ENCODE measurements around the gene CLCN2. TPM values are rescaled to one million over a fixed set of nuclear protein-coding genes. Genes with fewer than 3 reads are reported as not detected.
A peak's percentile ranks its signal among the peaks of the same experiment; 100 is the strongest.

CLCN2 gene
- total and polyA plus RNA-seq, 2 of the 4 experiments (the other 2 are of a cell fraction) = 2.9 to 5.8 TPM

DNA sequence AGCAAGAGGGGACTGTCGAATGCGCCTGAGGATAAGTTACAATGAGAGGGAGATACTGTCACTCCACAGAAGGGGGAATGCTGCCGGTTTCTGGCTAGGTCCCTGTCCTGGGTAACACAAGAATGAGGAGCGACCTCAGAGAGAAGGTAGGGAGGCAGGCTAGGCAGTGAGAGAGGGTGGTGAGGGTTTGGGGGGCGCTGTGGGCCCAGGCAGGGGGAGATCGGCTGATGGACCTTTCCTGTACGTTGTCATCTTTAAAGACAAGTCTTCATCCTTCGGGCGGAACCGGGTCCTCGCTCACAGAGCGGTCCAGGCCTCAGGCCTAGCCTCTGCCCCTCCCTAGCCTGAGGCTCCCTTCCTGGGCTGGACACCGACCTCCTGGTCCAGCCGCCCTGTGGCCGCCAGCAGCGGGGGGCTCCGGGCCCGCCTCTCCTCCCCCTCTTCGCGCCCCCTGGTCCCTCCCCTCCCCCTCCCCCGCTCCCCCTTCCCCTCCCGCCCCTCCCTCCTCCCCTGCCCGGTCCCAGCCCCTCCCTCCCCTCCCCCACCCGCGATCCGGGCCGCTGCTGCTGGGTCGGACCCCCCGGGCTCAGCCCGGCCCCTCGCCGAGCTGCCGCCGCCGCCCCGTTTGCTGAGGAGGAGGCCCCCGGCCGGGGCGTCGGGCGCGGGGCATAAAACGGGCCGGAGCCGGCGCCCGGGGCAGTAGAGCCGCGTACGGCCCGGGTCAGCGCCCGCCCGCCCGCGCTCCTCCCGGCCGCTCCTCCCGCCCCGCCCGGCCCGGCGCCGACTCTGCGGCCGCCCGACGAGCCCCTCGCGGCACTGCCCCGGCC is 18.2 kb upstream of the CLCN2 start, which contains the start of gene CHRD:
TSS of gene CHRD (plus strand) at position 697 of the 827 bp plus-strand sequence. CDS start 265 bp downstream, outside the sequence.
- no peak within 1 kb of the TSS for H3K9ac ChIP-seq (ENCODE audit: low read depth, low read length)
- no peak for TF ChIP-seq SMC3 (IDR thresholded peaks at IDR 0.05; ENCODE audit: low read depth, low read length)
- no peak for TF ChIP-seq CEBPB (IDR thresholded peaks at IDR 0.05; ENCODE audit: low read depth, low read length)
- TF ChIP-seq, protein P1, sequence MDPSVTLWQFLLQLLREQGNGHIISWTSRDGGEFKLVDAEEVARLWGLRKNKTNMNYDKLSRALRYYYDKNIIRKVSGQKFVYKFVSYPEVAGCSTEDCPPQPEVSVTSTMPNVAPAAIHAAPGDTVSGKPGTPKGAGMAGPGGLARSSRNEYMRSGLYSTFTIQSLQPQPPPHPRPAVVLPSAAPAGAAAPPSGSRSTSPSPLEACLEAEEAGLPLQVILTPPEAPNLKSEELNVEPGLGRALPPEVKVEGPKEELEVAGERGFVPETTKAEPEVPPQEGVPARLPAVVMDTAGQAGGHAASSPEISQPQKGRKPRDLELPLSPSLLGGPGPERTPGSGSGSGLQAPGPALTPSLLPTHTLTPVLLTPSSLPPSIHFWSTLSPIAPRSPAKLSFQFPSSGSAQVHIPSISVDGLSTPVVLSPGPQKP (IDR thresholded peaks at IDR 0.05; ENCODE audit: borderline replicate concordance, low read depth, low read length) = no peak
- ATAC-seq (ENCODE audit: low read depth) = peak; percentile 61
- no peak within 1 kb of the TSS for H2BK15ac ChIP-seq (ENCODE audit: low read depth, low read length)
- WGBS, 2 experiments (ENCODE audit: extremely low coverage in 2 of 2, insufficient read length in 1 of 2) = 28% methylated on average over 16 of the region's 71 CpGs; no CpG with 5 or more reads in 1 of the 2 experiments
- no peak within 1 kb of the TSS for H4K91ac ChIP-seq (ENCODE audit: insufficient read depth, low read depth, low read length)
- no peak within 1 kb of the TSS for H2AK9ac ChIP-seq (replicated peaks; ENCODE audit: low read depth, low read length, poor library complexity)
- H2BK120ac ChIP-seq (ENCODE audit: low read depth, low read length) = no peak within 1 kb of the TSS
- peak within 1 kb of the TSS; percentile 39; the same call in 1 of the 2 replicates for H3K4me3 ChIP-seq (ENCODE audit: insufficient read depth, low read depth, low read length)
- no peak within 1 kb of the TSS for H2AK5ac ChIP-seq (ENCODE audit: low read depth, low read length)
- H2BK5ac ChIP-seq (ENCODE audit: low read depth, low read length, poor library complexity, severe bottlenecking) = no peak within 1 kb of the TSS
- no peaks in the 10 kb centered on the region for H3K9me3 ChIP-seq (ENCODE audit: control insufficient read depth, insufficient read depth, low read length)
- no peaks in the 10 kb centered on the region for H4K20me1 ChIP-seq (ENCODE audit: insufficient read depth, low read length)
- H3K27me3 ChIP-seq (ENCODE audit: control insufficient read depth, insufficient read depth, low read length) = peaks cover 81% of the 10 kb centered on the region
- no peak within 1 kb of the TSS for H4K8ac ChIP-seq (ENCODE audit: low read depth in 2 of 2, low read length in 2 of 2)
- no TSS peak for BruUV-seq (replicated peaks)
- H3K18ac ChIP-seq (ENCODE audit: low read depth, low read length) = no peak within 1 kb of the TSS; the same call in 1 of the 2 replicates
- no peaks in the 10 kb centered on the region for H3K36me3 ChIP-seq (ENCODE audit: control insufficient read depth, insufficient read depth, low read length)
- H3K9me1 ChIP-seq (ENCODE audit: insufficient read depth, low read length) = no peaks in the 10 kb centered on the region
- H3K4me2 ChIP-seq (ENCODE audit: low read depth, low read length) = peak within 1 kb of the TSS; percentile 34; the same call in 1 of the 2 replicates
- intact Hi-C loops (cut with micrococcal nuclease) = no loop called here
- no peak within 1 kb of the TSS for H4K5ac ChIP-seq (ENCODE audit: low read depth, low read length)
- in situ Hi-C loops (cut with MboI; ENCODE audit: low sequenced_read_pairs) = loop anchor here (10.0 kb wide), 2 partner anchors 395 to 425 kb away; no protein-coding TSS in a partner anchor
- dilution Hi-C loops (cut with HindIII; ENCODE audit: low sequenced_read_pairs, unreplicated experiment) = no loop called here
- H3K79me1 ChIP-seq (ENCODE audit: low read depth in 1 of 2, low read length in 2 of 2) = no peaks in the 10 kb centered on the region
- no peak within 1 kb of the TSS for H3K14ac ChIP-seq (replicated peaks; ENCODE audit: low read depth, low read length)
- peak within 1 kb of the TSS; percentile 56 for H2AFZ ChIP-seq (replicated peaks; ENCODE audit: low read length, poor library complexity)
- H3K56ac ChIP-seq (ENCODE audit: extremely low read depth, insufficient read depth, low read length) = no peak within 1 kb of the TSS
- H3K4ac ChIP-seq (ENCODE audit: low read depth, low read length) = no peak within 1 kb of the TSS
- ChIA-PET CTCF (interaction anchor here (1.4 kb wide), 1 partner anchor 8 kb away, joined by 5 read pairs; no protein-coding TSS in a partner anchor), POLR2A (ENCODE audit: unreplicated experiment) (no interaction called here)
- H3K23ac ChIP-seq (ENCODE audit: low read depth, low read length) = peak within 1 kb of the TSS; percentile 31; the same call in 1 of the 2 replicates
- no peak within 1 kb of the TSS for H2BK20ac ChIP-seq (ENCODE audit: low read depth, low read length)
- no peak within 1 kb of the TSS for H3K27ac ChIP-seq (ENCODE audit: insufficient read depth, low read length)
- DNase-seq = no peak
- H3K4me1 ChIP-seq (ENCODE audit: control insufficient read depth, insufficient read depth, low read length) = peaks cover 2% of the 10 kb centered on the region; the same call in 1 of the 2 replicates

All from IMR-90 (cell line).